HepG2 (cell line): ENCODE data around the gene KIZ. TPM values are rescaled to one million over a fixed set of nuclear protein-coding genes. Genes with fewer than 3 reads are reported as not detected.
A peak's percentile ranks its signal among the peaks of the same experiment; 100 is the strongest.

Source experiments
- CSRNP1 ChIP-seq: sonication (generic); formaldehyde crosslinking; IDR thresholded peaks from 2 replicates; pipeline ENCODE4 v1.8.1; 2023; ENCODE audit warnings: mild to moderate bottlenecking, missing genetic modification reagents
- EP300 ChIP-seq, 3 experiments: sonication (generic) in 1 of 3; formaldehyde crosslinking in 1 of 3; IDR thresholded peaks; 2 replicates each; pipeline versions ENCODE4 v1.5.1 to v1.6.1; 2011 to 2020; ENCODE audit warnings: low read depth in 2 of 3, low read length in 2 of 3, borderline replicate concordance in 1 of 3, improper control_type of control experiment in 1 of 3, mild to moderate bottlenecking in 1 of 3, missing genetic modification reagents in 1 of 3, moderate library complexity in 1 of 3
- GMEB1 ChIP-seq: sonication (generic); formaldehyde crosslinking; IDR thresholded peaks from 2 replicates; pipeline ENCODE4 v1.5.1; 2020; ENCODE audit warnings: missing genetic modification reagents, mild to moderate bottlenecking, borderline replicate concordance
- IRF2 ChIP-seq: IDR thresholded peaks from 2 replicates; pipeline ENCODE4 v1.6.1; 2018; ENCODE audit warnings: missing genetic modification reagents, missing compliant biosample characterization
- KDM3A ChIP-seq: IDR thresholded peaks from 2 replicates; pipeline ENCODE4 v1.6.1; 2018; ENCODE audit warnings: low read depth, missing compliant biosample characterization
- KMT2A ChIP-seq: sonication (generic); formaldehyde crosslinking; IDR thresholded peaks from 2 replicates; pipeline ENCODE4 v1.4.0; 2020; ENCODE audit warnings: missing genetic modification reagents
- PAXIP1 ChIP-seq: sonication (generic); formaldehyde crosslinking; conservative IDR thresholded peaks from 2 replicates; pipeline ENCODE4 v1.4.0; 2020; ENCODE audit warnings: mild to moderate bottlenecking, missing genetic modification reagents, moderate library complexity
- SIN3A ChIP-seq: IDR thresholded peaks from 2 replicates; pipeline ENCODE4 v1.6.1; 2011; ENCODE audit warnings: low read depth, mild to moderate bottlenecking, control low read depth, low read length, borderline replicate concordance
- SP5 ChIP-seq: IDR thresholded peaks from 2 replicates; pipeline ENCODE4 v1.6.1; 2016; ENCODE audit warnings: low read depth, borderline replicate concordance
- STAT6 ChIP-seq: sonication (generic); formaldehyde crosslinking; IDR thresholded peaks from 2 replicates; pipeline ENCODE4 v1.4.0; 2020; ENCODE audit warnings: missing genetic modification reagents, mild to moderate bottlenecking, borderline replicate concordance
- ZBTB3 ChIP-seq: sonication (generic); formaldehyde crosslinking; IDR thresholded peaks from 2 replicates; pipeline ENCODE4 v1.4.0; 2020; ENCODE audit warnings: low read depth, mild to moderate bottlenecking, moderate library complexity, missing genetic modification reagents, borderline replicate concordance
- ZNF598 ChIP-seq: sonication (generic); formaldehyde crosslinking; IDR thresholded peaks from 2 replicates; pipeline ENCODE4 v1.5.1; 2020; ENCODE audit warnings: mild to moderate bottlenecking, missing genetic modification reagents, borderline replicate concordance
- ZNF703 ChIP-seq: sonication (generic); formaldehyde crosslinking; IDR thresholded peaks from 2 replicates; pipeline ENCODE4 v1.5.1; 2020; ENCODE audit warnings: missing genetic modification reagents, mild to moderate bottlenecking, moderate library complexity, borderline replicate concordance
- ZNF713 ChIP-seq: sonication (generic); formaldehyde crosslinking; IDR thresholded peaks from 2 replicates; pipeline ENCODE4 v1.4.0; 2020; ENCODE audit warnings: mild to moderate bottlenecking, missing genetic modification reagents
- ZNF737 ChIP-seq: sonication (generic); formaldehyde crosslinking; IDR thresholded peaks from 2 replicates; pipeline ENCODE4 v1.5.0; 2020; ENCODE audit warnings: missing genetic modification reagents, mild to moderate bottlenecking, borderline replicate concordance
- ZNF761 ChIP-seq: sonication (generic); formaldehyde crosslinking; conservative IDR thresholded peaks from 2 replicates; pipeline ENCODE4 v1.4.0; 2020; ENCODE audit warnings: mild to moderate bottlenecking, missing genetic modification reagents
- ZNF780A ChIP-seq: sonication (generic); formaldehyde crosslinking; IDR thresholded peaks from 2 replicates; pipeline ENCODE4 v1.8.0; 2022; ENCODE audit warnings: mild to moderate bottlenecking, missing genetic modification reagents, moderate library complexity
- polyA plus RNA-seq, 8 experiments: library from polyadenylated mRNA; depleted of rRNA in 3 of 8; stranded (reverse) in 7 of 8; unstranded in 1 of 8; fragments of >200 nt; fragmentation: Illumina TruSeq in 4 of 8; extraction: Trizol in 4 of 8; gene quantifications; 2 replicates each; pipeline versions ENCODE4 v1.2.1 to v1.2.3, GENCODE V29; 2011 to 2016; ENCODE audit warnings: low read depth in 4 of 8, missing spikeins in 1 of 8, mixed read lengths in 1 of 8; ENCODE audit not compliant: insufficient read depth in 1 of 8
- total RNA-seq, 5 experiments: library from RNA; depleted of rRNA; stranded (reverse); fragments of >200 nt; fragmentation: Illumina TruSeq; extraction: Trizol; gene quantifications; 2 replicates each; pipeline ENCODE4 v1.2.3, GENCODE V29; 2016; ENCODE audit warnings: low read depth in 1 of 5

Gene KIZ
- total and polyA plus RNA-seq, 2 of the 13 experiments (the other 11 are each of a cell fraction or from before 2014, with no cell fraction given), result 46.3 to 114 TPM

- TF ChIP-seq KMT2A (CRISPR knock-in tag) (peak; percentile 96), GMEB1 (CRISPR knock-in tag) (peak; percentile 87), ZNF780A (CRISPR knock-in tag) (0 out of 2 replicates have a peak, but pooled peaks have one; percentile 16), SIN3A (peak; percentile 72; the same call in 1 of the 2 replicates), ZNF598 (CRISPR knock-in tag) (no peak; the same call in 1 of the 2 replicates), ZNF713 (CRISPR knock-in tag) (no peak), CSRNP1 (CRISPR knock-in tag) (peak; percentile 72; the same call in 1 of the 2 replicates), ZNF703 (CRISPR knock-in tag) (0 out of 2 replicates have a peak, but pooled peaks have one; percentile 56), KDM3A (peak; percentile 96), PAXIP1 (peak; percentile 75), ZBTB3 (no peak), SP5 (CRISPR knock-in tag) (peak; percentile 97), IRF2 (CRISPR knock-in tag) (peak; percentile 58; the same call in 1 of the 2 replicates), ZNF737 (CRISPR knock-in tag) (peak; percentile 85; the same call in 1 of the 2 replicates), EP300 (IDR thresholded peaks at IDR 0.05; ENCODE audit: low read depth in 2 of 2, low read length in 2 of 2) (peak in 1 of 2 experiments; percentile 35; a peak in 1 of 4 replicates), EP300 (CRISPR knock-in tag; IDR thresholded peaks at IDR 0.05; ENCODE audit: borderline replicate concordance) (peak; percentile 9; the same call in 1 of the 2 replicates), ZNF761 (CRISPR knock-in tag) (peak; percentile 94), STAT6 (no peak)
These were observed at the start of gene KIZ (continued) for GRCh38 chr20:21125849-21126580.
